Activated B cell treated with CpG ODN at 0.5 μM for 24 hours (primary cell): ENCODE results near the gene PRKG1. TPM values are rescaled to one million over a fixed set of nuclear protein-coding genes. Genes with fewer than 3 reads are reported as not detected.

Experiments
- ATAC-seq: fragments of 200-7000 bp; cut with Tn5 transposase; one replicate; pipeline ENCODE4 v1.10.0; 2021; ENCODE audit warnings: low read depth, mild to moderate bottlenecking, moderate library complexity
- CTCF ChIA-PET: fragments of 350-600 bp; sonication (Branson Sonifier 250); formaldehyde crosslinking; loops from one replicate; lab custom pipeline; 2021; ENCODE audit warnings: antibody characterized with exemption; lab: Charles Lee
- POLR2A ChIA-PET: fragments of 350-600 bp; sonication (Branson Sonifier 250); formaldehyde crosslinking; loops from one replicate; lab custom pipeline; 2021; ENCODE audit warnings: antibody characterized with exemption; lab: Charles Lee
- DNase-seq: peaks from one replicate; pipeline ENCODE4 v3.0.0; 2022
- H3K27ac Mint-ChIP-seq: one replicate; pipeline ENCODE4 v1.8.0; 2020; ENCODE audit warnings: mixed read lengths
- H3K27me3 Mint-ChIP-seq: one replicate; pipeline ENCODE4 v1.8.0; 2021; ENCODE audit warnings: mixed read lengths
- H3K36me3 Mint-ChIP-seq: one replicate; pipeline ENCODE4 v1.8.0; 2021; ENCODE audit warnings: low read depth, mixed read lengths
- H3K4me1 Mint-ChIP-seq: one replicate; pipeline ENCODE4 v1.8.0; 2021; ENCODE audit warnings: mixed read lengths
- H3K4me3 Mint-ChIP-seq: one replicate; pipeline ENCODE4 v1.8.0; 2020; ENCODE audit warnings: mild to moderate bottlenecking, mixed read lengths
- H3K9me3 Mint-ChIP-seq: one replicate; pipeline ENCODE4 v1.8.0; 2020; ENCODE audit warnings: mixed read lengths
- CTCF ChIP-seq: fragments of 200-600 bp; IDR thresholded peaks from one replicate; pipeline ENCODE4 v1.8.0; 2022; ENCODE audit warnings: antibody characterized with exemption, mild to moderate bottlenecking
- intact Hi-C: fragments of 100-400 bp; cut with micrococcal nuclease; formaldehyde crosslinking; loops from one replicate; pipeline ENCODE4 v1.15.1; 2024
- total RNA-seq: library from RNA; stranded (reverse); gene quantifications from 2 replicates; pipeline ENCODE4 v1.2.3, GENCODE V29; 2022

PRKG1 gene
- total RNA-seq, 1 donor from 2014 or later = not detected

GRCh38 chr10:52092390-52092789 lies 1018.1 kb downstream of the PRKG1 start:
- no peaks in the 10 kb centered on the region for H3K9me3 Mint-ChIP-seq
- DNase-seq = no peak
- CTCF ChIA-PET = no interaction called here
- no peaks in the 10 kb centered on the region for H3K27me3 Mint-ChIP-seq
- TF ChIP-seq CTCF = no peak
- H3K36me3 Mint-ChIP-seq = no peaks in the 10 kb centered on the region
- no peak overlapping the region for H3K4me3 Mint-ChIP-seq
- no peak for ATAC-seq
- POLR2A ChIA-PET = no interaction called here
- no peak overlapping the region for H3K27ac Mint-ChIP-seq
- no peaks in the 10 kb centered on the region for H3K4me1 Mint-ChIP-seq
- intact Hi-C loops = no loop called here

- CTCF ChIA-PET = no interaction called here
- Mint-ChIP-seq H3K4me3 (no peak overlapping the region), H3K27ac (no peak overlapping the region), H3K27me3 (no peaks in the 10 kb centered on the region), H3K36me3 (no peaks in the 10 kb centered on the region), H3K4me1 (no peaks in the 10 kb centered on the region), H3K9me3 (no peaks in the 10 kb centered on the region)
- no peak for DNase-seq
- TF ChIP-seq CTCF = no peak
- POLR2A ChIA-PET = no interaction called here
- intact Hi-C loops = no loop called here
- ATAC-seq = no peak
These were observed 1023.8 kb downstream of the PRKG1 start for GRCh38 chr10:52098130-52098529.

GRCh38 chr10:52099026-52099600 lies 1024.8 kb downstream of the PRKG1 start:
- CTCF ChIA-PET = no interaction called here
- no peaks in the 10 kb centered on the region for H3K36me3 Mint-ChIP-seq
- H3K27me3 Mint-ChIP-seq = no peaks in the 10 kb centered on the region
- POLR2A ChIA-PET = no interaction called here
- H3K9me3 Mint-ChIP-seq = no peaks in the 10 kb centered on the region
- intact Hi-C loops = no loop called here
- DNase-seq (no peak), ATAC-seq (no peak)
- H3K4me3 Mint-ChIP-seq = no peak overlapping the region
- no peak overlapping the region for H3K27ac Mint-ChIP-seq
- TF ChIP-seq CTCF = no peak
- H3K4me1 Mint-ChIP-seq = no peaks in the 10 kb centered on the region

GRCh38 chr10:52100011-52100547 lies 1025.8 kb downstream of the PRKG1 start:
- Mint-ChIP-seq H3K36me3 (no peaks in the 10 kb centered on the region), H3K27ac (no peak overlapping the region), H3K27me3 (no peaks in the 10 kb centered on the region), H3K9me3 (no peaks in the 10 kb centered on the region), H3K4me3 (no peak overlapping the region), H3K4me1 (no peaks in the 10 kb centered on the region)
- ChIA-PET POLR2A (no interaction called here), CTCF (no interaction called here)
- intact Hi-C loops = no loop called here
- ATAC-seq = no peak
- no peak for TF ChIP-seq CTCF
- DNase-seq = no peak

- POLR2A ChIA-PET = no interaction called here
- no peak for DNase-seq
- CTCF ChIA-PET = no interaction called here
- Mint-ChIP-seq H3K27ac (no peak overlapping the region), H3K4me3 (no peak overlapping the region), H3K4me1 (no peaks in the 10 kb centered on the region), H3K9me3 (no peaks in the 10 kb centered on the region), H3K27me3 (no peaks in the 10 kb centered on the region), H3K36me3 (no peaks in the 10 kb centered on the region)
- no peak for TF ChIP-seq CTCF
- intact Hi-C loops = no loop called here
- no peak for ATAC-seq
These were observed 1031.0 kb downstream of the PRKG1 start for GRCh38 chr10:52105301-52105700.
